Fibroblast of upper back skin (primary cell): ENCODE results near the gene RTTN.
"Not testable (repeated sequence)": the region's sequence is repeated elsewhere in the genome, so short reads cannot be mapped to it uniquely, and the experiment has no call there.

Experiments
- DNase-seq: peaks from one replicate; pipeline ENCODE4 v3.0.0-alpha.2; 2013

RTTN gene

DNA sequence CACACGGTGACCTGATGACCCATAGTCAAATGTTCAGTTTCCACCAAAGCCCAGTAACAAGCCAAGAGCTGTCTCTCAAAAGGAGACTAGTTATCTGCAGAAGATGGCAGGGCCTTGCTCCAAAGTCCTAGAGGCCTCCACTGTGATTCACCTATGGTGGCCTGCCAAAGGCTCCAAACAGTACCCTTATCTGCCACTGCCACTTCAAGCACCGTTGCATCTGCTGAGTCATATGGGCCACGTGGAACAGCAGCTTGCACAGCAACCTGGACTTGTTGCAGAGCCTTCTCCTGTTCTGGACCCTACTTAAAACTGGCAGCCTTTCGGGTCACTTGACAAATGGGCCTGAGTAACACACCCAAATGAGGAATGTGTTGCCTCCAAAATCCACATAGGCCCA lies 230.2 kb downstream of the RTTN start:
- not testable (repeated sequence) for DNase-seq

DNA sequence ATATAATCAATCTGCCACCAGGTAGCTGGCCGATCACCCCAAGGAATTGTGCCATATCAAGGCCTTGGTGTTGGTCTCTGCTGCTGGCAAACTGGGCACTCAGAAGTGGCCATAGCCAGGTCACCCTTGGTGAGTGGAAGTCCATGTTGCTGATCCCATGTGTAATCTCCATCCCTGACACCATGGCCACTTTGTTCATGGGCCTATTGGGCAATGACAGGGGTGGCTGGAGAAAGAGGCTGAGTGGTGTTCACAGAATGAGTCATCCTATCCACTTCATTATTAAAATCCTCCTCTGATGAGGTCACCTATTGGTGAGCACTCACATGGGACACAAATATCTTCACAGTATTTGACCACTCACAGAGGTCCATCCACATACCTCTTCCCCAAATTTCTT lies 231.1 kb downstream of the RTTN start:
- peak; percentile 44 for DNase-seq

DNA sequence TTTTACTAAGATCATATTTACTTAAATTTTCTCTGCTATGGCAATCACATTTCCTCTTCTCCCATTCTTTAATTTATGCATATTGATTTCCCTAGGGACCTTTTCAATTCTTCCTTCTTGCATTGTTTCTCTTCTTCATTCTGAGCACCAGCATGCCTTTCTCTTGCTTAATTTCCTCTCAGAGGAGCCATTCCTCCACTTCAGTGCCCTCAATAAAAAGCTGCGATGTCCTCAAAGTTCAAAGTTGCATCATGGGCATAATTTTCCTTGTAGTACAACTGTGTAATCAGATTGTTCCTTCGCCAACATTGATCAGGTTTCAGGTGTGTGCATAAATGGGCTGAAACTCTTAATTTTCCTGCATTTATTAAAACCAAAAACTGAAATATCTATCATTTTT lies 236.0 kb downstream of the RTTN start:
- peak; percentile 27 for DNase-seq

DNA sequence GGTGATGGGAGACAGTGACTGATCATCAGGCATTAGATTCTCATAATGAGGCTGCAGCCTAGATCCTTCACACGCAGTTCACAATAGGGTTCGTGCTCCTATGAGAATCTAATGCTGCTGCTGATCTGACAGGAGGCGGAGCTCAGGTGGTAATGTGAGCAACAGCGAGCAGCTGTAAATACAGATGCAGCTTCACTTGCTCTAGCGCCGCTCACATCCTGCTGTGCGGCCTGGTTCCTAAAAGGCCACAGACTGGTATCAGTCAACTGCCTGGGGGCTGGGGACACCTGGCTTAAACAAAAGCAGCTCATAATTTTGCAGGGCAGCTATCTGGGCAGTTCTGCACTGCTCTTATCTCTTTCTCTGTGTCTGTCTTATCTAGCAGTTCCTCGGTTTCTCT lies 237.4 kb downstream of the RTTN start:
- no peak for DNase-seq

DNA sequence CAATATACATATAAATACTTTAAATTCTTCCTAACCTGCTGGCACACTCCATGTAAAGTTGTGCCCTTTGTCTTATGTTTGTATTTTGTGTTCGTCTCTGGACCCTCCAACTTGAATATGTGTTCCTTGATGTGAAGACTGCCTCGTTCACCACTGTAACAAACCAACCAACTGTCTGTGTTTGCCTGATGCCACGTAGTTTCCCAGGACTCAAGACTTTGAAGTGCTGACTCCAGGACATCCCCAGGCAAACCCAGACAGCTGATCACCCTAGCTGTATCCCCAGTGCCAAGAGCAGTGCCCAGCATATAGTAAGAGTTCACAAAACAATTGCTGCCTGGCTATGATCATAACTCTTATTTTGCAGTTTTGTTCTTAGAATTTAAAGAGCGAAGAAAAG lies 242.3 kb downstream of the RTTN start:
- no peak for DNase-seq

DNA sequence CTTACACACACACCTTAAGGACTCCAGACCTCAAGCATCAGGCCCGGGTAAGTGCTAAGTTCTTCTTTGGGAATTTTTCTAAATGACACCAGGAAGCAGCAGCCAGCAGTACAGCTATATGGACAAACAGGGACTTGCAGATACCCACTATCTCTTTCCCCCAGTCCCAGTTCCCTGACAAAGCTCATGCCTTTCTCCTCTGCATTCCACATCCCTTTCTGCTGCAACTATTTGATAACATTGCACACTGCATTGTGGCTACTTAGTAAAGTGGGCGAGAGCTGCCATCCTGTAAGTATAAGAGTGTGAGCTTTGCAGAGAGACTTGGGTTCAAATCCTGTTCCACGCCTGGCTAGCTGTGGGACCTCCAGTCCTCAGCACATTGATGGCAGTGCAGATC lies 243.8 kb downstream of the RTTN start:
- DNase-seq: no peak

DNA sequence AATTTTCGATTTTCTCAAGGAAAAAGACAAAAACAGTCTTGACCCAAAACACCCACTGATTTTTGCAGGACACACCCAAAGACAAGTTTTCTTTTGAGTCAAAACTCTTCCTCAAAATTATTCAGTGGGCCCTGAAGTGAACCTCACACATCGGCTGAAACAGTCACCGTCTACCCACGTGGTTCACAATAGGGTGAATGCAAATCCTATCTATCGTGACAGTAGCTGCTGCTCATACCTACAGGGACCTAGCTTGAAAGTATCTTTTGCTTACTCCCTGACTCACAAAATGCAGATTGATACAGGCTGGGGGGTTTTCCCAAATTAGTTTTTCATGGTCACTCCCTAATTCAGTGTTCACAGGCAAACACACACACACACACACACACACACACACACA lies 247.1 kb downstream of the RTTN start:
- no peak for DNase-seq

DNA sequence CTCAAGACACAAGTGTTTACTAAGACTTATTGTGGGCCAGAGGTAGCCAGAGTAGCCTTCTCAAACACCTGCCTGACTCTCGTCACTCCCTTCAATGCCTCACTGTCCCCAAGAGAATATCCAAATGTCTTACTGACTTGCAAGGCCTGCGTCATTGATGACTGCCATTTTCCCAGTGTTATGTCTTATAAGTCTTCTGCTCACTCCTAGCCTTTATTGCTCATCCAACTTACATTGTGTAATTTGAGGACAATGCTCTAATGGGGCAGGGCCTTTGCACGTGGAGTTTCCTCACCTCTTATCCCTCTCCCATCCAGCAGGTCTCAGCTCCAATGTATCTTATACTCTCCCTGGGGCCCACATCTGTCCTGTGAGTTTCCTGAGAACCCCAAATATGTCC lies 247.7 kb downstream of the RTTN start:
- DNase-seq: no peak

DNA sequence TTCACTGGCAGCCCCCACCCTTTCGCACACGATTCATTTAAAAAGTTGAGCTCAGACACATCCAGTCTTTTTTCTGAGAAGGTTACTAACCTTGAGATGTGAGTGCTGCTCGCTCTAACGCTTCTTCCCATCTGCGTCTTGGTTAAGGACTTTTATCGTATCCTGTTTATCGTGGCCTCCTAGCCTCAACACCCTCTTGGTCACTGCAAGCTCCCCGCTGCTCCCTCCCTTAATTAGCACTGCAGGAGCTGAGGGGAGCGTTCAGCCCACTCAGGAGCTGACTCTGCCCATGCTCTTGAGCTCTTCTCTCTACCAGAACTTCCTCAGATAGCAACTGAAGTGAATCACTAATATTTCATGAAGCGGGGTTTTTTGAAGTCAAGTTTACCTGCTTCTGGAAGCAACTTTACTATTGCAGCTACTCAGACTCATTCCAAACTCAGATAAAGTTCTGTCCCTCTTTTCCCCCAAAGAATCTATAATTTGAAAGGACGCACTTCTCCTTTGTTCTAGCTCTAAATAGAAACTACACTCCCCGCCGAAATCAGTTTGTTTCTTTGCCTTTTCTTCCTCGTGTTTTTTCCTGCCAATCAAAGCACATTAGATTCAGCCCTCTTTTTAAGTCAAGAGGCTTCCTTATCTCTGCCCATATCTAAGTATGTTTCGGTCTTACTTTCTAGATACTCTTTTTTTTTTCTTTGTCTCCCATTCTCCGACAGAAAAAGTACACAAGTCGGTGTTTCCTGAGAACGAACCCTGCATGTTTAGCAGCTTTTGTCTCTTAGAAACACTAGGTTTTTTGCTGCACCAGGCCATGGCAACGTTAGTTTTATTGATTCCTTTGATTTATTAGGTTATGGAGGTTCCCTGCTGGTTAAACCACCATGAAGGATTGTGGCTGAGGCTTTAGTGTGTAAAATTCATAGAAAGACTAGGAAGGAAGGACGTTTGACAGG lies 248.5 kb downstream of the RTTN start:
- DNase-seq: no peak

DNA sequence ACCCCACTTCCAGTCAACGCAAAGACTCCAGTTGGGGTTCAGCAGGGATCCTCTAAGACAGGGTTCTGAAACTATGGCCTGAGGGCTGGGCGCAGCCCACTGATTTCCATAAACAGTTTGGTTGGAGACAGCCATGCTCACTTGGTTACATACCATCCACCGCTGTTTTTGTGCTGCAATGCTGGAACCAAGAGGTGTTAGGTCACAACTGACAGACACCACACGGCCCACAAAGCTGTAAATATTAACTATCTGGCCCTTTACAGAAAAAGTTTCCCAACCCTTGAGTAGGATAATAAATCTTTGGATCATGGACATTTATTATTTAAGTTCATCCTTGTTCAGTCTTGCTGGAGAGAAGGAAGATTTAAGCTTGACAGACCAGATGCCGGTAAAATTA lies 249.4 kb downstream of the RTTN start:
- peak; percentile 40 for DNase-seq

DNA sequence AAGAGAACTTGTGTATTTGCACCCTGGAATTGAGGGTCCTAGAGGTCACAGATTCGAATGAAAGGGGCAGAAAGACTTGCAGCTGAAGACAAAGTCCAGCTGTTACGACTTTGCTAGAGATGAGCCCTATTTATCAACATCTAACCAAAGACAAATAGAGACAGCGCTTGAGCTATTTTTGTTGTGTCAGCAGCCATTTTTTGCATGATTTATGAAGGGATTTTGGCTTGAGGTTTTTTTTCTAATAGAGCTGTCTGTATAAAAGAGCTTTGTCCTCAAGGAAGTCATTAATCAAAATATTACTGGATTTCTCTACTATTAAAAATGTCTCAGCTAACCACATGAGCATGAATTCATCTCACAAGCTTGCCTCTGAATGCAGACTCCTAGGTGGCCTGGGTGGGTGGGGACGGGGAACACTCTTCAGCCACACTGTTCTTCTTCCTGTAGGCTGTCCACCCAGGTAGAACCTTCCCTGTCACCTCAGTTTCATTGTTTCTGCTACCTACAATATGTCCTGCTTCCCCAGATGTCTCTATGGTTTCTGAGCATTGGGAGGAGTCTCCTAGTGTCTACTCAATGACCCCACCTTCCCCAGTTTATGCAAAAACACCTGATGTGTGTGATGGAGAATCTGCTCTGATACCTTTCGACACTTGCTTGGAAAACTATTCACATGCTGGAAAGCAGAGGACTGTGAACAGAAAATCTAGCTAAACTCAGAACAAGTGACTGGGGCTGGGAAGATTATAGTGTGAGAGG lies 250.6 kb downstream of the RTTN start:
- DNase-seq: peak; percentile 72

DNA sequence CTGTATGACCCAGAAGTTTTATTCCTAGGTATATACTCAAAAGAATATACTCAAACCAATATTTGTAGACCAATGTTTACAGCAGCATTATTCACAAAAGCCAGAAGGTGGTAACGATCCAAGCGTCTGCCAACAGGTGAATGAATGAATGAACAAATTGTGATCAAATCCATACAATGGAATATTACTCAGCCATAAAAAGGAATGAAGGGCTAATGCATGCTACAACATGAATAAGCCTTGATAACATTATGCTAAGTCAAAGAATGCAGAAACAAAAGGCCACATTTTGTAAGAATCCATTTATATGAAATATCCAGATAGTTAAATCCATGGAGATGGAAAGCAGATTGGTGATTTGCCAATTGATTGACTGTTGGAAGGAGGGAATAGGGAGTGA lies 252.3 kb downstream of the RTTN start:
- DNase-seq: no peak
